Measurements from ENCODE around the gene ASCC3.

ASCC3 gene

DNA sequence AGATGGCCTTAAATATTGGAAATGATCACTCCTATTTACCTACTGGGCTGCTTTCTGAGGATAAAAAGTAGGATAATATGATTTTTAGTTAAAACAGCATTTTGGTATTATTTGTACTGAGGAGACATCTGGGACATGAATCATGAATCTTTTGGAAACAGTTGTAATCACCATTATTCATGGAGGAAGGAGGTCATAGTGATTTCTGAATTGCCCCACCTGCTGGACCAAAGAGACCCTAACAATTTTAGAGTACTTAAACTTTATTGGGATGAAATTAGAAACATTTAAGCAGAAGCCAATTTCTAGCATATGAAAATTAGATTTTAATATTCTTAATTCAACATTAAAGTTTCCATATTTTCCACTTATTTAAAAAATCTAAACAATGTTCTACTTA is 308.0 kb downstream of the ASCC3 start:
- DNase-seq = no peak

DNA sequence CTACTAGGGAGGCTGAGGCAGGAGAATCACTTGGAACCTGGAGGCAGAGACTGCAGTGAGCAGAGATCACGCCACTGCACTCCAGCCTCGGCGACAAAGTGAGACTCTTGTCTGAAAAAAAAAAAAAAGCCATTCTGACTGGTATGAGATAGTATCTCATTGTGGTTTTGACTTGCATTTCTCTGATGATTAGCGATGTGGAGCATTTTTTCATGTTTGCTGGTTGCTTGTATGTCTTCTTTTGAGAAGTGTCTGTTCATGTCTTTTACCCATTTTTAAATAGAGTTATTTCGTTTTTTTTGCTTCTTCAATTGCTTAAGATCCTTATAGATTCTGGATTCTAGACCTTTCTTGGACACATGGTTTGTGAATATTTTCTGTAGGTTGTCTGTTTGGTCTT is 312.9 kb downstream of the ASCC3 start:
- DNase-seq = no peak

DNA sequence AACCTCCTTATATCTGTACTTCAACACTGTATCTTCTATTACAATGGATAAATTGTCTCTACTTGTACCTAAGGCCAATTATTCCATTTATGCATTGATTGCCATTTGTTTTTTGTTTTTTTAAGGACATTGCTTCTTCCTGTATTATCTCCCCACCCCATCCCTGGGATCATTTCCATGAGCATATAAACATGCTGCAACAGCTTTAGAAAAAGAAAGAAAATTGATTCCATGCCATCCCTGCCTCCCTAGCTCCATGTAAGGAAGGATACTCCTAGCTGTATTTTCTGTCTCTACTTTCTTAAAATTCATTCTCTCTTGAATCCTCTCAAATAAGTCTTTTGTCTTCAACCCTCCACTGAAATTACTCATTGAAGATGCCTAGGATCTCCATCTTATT is 314.6 kb downstream of the ASCC3 start:
- DNase-seq = no peak

- no peak for DNase-seq
These were observed 315.6 kb downstream of the ASCC3 start for GRCh38 chr6:100565439-100566104.

GRCh38 chr6:100559859-100560258 is 321.3 kb downstream of the ASCC3 start:
- DNase-seq = no peak

DNA sequence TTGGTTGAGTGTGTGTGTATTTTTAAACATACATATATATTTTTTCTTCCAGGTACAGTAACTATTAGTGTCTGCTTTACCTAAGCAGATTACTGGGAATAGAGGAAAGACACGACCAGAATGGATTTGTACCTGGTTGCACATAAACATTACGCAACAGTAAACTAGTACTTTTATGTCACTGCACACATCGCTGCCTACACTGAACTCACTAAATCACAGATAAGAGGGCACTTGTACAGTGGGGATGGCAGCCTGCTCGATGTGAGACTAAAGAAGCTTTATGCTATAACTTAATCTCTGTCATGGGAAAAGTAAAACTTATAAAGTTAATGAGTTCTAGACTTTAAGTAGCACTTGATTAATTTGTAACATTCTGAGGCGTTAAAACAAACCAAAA is 326.9 kb downstream of the ASCC3 start:
- DNase-seq = peak; percentile 81

- DNase-seq = peak; percentile 82
These were observed 327.9 kb downstream of the ASCC3 start for GRCh38 chr6:100553243-100553642.

DNA sequence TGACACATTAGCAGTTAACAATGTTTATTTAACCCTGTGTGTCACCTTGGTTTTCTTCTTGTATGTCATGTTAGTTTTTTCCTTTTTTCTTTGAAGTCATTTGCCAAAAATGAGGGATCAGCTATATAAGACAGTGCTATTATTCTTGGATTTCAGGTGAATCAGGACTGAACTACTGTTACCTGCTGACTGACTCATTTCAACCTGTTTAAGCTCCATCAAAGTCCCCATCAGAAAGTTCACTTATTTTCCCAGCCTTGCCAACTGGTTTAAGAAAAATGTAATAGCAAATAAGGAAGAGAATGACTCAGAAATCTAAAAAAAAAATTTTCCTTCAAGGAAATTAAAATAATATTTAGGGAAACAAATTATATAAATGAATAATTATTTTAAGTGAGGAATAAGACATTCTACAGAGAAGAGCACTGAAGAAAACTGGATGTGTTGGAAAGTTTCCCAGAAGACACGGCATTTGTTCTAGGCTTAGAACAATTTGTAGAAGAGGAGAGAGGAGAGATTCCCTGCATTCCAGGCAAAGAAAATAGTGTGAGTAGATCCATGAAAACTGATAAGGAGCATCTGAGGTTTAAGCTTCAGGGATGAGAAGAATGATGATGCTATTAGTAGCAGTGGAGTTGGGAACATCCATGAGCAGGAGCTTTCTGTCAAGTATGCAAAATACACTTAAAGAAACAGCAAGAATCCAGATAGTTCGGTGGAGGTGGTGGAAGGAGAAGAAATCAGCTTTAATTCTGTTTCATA is 331.5 kb downstream of the ASCC3 start:
- no peak for DNase-seq

DNA sequence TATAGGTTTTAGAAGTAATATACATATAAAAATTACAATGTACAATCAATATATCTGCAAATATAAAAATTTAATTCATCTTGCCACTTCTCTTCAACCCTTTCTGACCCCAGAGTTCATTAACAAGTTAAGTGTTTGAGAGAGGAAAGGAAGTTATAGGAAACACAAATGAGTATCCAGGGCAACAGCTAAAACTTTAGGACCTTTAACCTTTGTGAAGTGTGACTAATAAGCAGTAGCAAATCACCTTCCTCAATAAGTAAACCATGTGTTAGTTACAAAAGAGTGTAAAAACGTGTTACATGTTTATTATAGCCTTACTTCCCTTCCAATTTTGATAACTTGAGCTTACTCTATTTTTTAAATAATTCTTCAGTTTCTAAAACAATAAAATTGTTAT is 343.0 kb downstream of the ASCC3 start:
- DNase-seq = no peak

DNA sequence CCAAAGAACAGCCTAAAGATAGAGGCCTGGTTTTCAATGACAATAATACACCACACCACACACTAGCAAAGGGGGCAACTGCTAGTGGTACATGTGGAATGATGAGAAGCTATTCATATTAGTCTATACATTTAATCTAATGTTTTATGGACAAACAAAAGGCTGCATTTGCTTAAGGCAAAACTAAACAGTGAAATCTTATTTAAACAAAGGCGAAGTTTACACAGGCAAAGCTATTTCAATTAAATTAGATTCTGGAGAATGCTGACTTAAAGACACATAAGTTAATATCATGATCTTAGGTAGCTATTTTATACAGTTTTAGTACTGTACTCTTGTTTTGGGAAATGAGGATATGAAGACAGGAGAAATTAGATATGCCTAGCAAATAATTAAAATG is 362.5 kb downstream of the ASCC3 start:
- no peak for DNase-seq

DNA sequence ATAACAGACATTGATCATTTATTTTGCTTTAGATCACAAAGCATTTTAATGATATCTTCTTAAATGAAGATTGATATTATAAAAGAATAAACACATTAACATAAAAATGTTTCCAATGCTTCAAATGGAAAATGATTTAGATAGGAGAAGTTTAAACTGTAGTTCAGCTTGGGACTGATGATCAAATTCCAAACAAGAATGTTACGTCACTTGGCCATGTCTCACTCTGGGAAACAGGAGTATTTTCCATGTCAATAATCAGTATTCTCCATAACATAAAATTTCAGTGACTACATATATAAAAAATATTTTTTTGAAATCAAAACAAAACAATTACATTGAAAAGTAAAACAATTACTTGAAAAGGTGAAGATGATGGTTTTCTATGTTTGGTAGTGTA is 363.5 kb downstream of the ASCC3 start:
- no peak for DNase-seq

DNA sequence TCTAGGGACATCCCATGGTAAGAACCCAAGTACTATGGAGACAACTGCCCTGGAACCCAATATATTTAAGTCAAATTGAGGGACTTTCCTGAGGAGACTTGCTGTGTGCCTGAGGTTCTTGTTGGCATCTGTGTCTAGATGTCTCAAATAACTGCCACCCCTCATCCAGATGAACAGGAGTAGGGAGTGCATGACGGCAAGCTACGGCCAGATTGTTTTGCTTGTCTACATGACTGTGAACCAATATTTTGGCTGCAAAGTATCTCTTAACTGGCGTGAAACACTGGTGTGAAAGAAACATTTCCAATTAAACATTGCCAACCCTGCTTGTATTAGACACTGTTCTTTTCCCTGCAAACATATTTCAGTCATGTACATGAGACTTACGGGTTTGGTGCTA is 364.0 kb downstream of the ASCC3 start:
- DNase-seq = no peak

- no peak for DNase-seq
These were observed 366.5 kb downstream of the ASCC3 start for GRCh38 chr6:100514660-100515059.

DNA sequence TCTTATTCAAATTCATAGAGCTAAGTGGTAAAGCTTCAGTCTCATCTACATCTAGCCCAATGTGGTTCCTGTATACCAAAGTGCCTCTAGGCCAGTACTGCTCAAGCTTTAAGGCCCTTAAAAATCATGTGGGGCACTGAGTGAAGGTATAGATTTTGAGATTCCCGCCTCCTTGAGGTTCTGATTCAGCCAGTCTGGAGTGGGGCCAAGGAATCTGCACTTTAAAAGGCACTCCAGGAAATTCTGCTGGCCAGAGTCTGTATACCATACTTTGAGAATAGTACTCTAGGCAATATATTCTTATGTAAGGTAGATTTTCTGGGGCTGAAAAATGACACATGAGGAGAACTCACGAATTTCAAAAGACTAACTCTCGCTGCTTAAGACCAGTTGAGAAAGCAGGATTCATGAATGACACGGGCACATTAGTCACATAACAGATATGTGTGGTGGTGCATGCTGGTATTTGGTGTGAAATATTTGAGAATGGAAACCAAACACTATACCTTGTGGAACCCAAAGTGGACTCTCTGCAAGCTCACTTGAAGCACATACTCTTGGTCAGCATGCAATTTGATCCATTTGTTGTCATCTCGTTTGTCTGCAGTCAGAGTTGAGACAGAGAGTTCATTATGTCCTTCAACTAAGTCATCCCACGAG is 368.8 kb downstream of the ASCC3 start:
- no peak for DNase-seq

- no peak for DNase-seq
These were observed 372.0 kb downstream of the ASCC3 start for GRCh38 chr6:100509101-100509500.

DNA sequence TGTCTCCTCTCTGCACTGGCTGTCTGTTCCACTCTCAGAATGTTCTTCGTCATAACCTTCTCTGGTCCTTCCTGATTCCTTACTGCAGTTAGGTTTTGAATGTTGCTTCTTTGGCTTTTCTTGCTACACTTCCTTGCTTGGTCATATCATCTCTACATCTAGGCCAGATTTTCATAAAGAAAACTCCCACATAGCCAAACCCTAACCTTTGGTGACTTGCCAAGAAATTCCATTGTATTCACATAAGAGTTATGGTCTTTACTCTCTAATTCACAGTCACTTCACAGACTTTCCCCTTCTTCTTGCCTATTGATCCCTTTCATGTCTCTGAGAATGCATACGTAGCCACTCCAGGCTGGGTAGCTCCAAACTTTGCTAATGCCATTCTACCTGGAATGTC is 374.5 kb downstream of the ASCC3 start:
- no peak for DNase-seq

DNA sequence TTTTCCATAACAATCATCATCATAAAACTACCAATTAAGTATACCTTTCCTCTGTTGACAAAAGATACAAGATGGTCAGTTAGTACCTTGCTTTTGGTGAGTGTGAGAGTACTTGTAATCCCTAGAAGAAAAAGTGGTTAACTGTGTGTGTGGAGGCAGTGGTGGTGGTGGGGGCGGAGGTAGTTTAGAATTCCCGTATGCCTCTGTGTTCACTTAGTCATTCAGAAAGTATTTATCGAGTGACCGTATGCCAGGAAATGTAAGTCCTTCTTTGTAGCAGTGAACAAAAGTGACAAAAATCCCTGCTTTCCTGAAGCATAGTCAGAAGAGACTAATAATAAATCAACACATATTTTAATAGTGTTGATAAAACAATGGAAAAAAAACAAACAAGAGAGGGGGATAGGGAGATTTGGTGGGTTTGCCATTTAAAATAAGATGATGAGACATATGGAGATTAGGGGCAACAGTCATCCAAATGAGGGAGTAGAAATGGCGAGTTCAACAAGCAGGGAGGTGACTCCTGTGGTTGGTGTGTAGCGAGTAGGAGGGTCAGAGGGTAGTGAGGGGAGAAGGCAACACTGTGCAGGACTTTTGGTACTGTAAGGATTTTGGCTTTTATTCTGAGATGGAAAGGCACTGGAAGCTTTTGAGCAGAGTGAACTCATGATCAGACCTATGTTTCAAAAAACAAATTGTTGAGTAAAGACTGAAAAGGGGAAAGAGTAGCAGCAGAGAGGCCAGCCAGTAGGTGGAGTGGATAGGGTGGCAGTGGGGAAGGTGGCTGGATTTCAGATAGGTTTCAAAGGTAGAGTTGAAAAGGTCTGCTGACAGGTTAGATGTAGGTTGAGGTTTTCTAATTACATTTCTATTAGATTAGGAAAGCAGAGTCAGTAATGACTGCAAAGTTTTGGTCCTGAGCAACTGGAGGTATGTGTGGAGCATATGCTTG is 376.1 kb downstream of the ASCC3 start:
- DNase-seq = no peak

GRCh38 chr6:100503043-100503705 is 378.0 kb downstream of the ASCC3 start:
- DNase-seq = no peak

DNA sequence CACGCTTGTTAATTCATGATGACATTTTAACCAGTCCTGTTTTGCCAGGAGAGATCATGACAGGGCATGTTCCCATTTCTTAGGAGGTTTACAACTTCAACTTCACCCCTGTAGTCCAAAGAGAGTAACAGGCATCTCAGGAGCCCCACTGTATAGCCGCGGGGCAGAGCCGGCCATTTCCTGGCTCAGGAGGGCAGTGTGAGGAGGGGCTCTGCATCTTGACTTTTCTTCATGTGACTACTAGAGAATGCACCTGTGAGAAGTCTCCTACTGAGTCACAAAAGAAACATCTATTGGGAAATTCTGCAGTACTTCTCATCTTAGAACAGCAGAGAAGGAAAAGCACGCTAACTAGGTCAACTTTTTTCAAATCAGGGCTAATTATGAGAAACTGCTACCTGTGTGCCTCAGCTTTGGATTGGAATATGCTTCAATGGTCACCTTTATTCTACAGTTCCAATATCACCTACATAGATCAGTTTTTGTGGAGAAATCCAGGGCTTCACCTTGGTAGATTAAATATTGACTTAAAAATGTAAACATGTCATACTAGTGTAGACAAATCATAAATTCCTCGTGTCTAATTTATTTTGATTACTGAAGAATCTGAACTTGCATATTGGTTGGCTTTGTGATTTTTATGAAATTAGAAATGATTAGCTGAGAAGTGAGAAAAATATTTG is 387.8 kb downstream of the ASCC3 start:
- no peak for DNase-seq

DNA sequence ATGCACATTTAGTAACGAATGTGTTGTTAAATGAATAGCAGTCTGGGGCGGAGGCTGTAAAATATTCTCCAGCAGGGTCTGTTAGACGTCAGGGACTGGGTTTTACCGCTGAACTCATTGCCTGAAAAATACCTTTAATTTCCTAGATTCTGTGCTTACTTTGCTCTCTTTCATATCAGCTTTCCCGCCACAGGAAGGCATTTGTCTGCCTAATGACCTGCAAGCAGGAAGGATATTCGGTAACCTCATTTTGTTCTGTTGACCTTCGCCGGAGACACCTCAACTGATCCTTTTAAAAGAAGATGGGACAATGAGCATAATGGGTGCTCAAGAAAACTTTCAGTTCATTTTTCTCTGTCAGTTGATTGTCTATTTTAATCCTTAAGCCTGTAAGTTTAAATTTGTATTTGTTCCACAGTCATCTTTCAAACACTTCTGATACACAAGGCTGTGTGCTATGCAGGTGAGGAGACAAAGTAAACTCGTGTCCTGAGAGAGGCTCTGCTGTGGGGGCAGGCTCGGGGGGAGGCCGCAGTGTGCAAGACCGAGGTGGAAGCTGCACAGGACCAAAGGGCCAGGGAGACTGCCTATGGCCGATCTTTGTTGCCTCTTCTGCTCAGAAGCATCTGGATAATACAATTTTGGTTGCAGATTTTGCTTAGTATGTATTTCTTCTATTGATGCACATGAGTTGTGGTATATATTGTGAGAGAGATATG is 389.0 kb downstream of the ASCC3 start:
- DNase-seq = no peak

DNA sequence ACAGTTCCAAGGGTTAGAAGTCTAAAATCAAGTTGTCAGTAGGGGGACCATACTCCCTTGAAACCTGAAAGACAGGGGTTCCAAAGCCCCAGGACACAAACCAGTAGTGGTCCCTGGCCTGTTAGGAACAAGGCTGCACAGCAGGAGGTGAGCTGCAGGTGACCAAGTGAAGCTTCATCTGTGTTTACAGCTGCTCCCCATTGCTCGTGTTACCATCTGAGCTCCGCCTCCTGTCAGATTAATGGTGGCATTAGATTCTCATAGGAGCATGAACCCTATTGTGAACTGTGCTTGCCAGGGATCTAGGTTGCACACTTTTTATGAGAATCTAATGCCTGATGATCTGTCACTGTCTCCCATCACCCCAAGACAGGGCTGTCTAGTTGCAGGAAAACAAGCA is 391.1 kb downstream of the ASCC3 start:
- no peak for DNase-seq

Data from DMS153 (cell line).